ENCODE measurements around the gene MYO5B.
"Not testable (repeated sequence)": the region's sequence is repeated elsewhere in the genome, so short reads cannot be mapped to it uniquely, and the experiment has no call there.

The MYO5B gene

GRCh38 chr18:50096766-50097435 lies 98.0 kb downstream of the MYO5B start:
- no peak for DNase-seq

- not testable (repeated sequence) for DNase-seq
These were observed 100.2 kb downstream of the MYO5B start for GRCh38 chr18:50094786-50095185.

- no peak for DNase-seq
These were observed 100.7 kb downstream of the MYO5B start for GRCh38 chr18:50094221-50094773.

GRCh38 chr18:50093366-50094064 lies 101.4 kb downstream of the MYO5B start:
- DNase-seq: no peak

- no peak for DNase-seq
These were observed 102.6 kb downstream of the MYO5B start for GRCh38 chr18:50092245-50092805.

GRCh38 chr18:50091509-50092244 lies 103.3 kb downstream of the MYO5B start:
- no peak for DNase-seq

GRCh38 chr18:50090370-50091312 lies 104.3 kb downstream of the MYO5B start:
- no peak for DNase-seq

GRCh38 chr18:50089702-50090101 lies 105.2 kb downstream of the MYO5B start:
- no peak for DNase-seq

- no peak for DNase-seq
These were observed 111.2 kb downstream of the MYO5B start for GRCh38 chr18:50083708-50084107.

GRCh38 chr18:50080932-50081560 lies 113.9 kb downstream of the MYO5B start:
- DNase-seq: peak; percentile 35

- no peak for DNase-seq
These were observed 114.6 kb downstream of the MYO5B start for GRCh38 chr18:50080316-50080715.

GRCh38 chr18:50079571-50080295 lies 115.2 kb downstream of the MYO5B start:
- DNase-seq: no peak

GRCh38 chr18:50076277-50076676 lies 118.7 kb downstream of the MYO5B start:
- DNase-seq: no peak

- DNase-seq: no peak
These were observed 119.2 kb downstream of the MYO5B start for GRCh38 chr18:50075772-50076171.

- no peak for DNase-seq
These were observed 120.5 kb downstream of the MYO5B start for GRCh38 chr18:50074404-50074803.

GRCh38 chr18:50073319-50073718 lies 121.6 kb downstream of the MYO5B start:
- no peak for DNase-seq

GRCh38 chr18:50072146-50072545 lies 122.8 kb downstream of the MYO5B start:
- DNase-seq: no peak

- DNase-seq: no peak
These were observed 123.5 kb downstream of the MYO5B start for GRCh38 chr18:50071397-50071796.

- DNase-seq: no peak
These were observed 125.5 kb downstream of the MYO5B start for GRCh38 chr18:50069422-50069821.

GRCh38 chr18:50065527-50065926 lies 129.4 kb downstream of the MYO5B start:
- no peak for DNase-seq

GRCh38 chr18:50065039-50065438 lies 129.9 kb downstream of the MYO5B start:
- DNase-seq: no peak

Measured in NCI-H226 (cell line).